A549 (cell line): ENCODE measurements around the gene SSPN. TPM values are rescaled to one million over a fixed set of nuclear protein-coding genes. Genes with fewer than 3 reads are reported as not detected.

ENCODE experiments used
- ATAC-seq, 2 experiments: fragments of 200-7000 bp in 1 of 2; fragments of >200 bp in 1 of 2; cut with Nextera tagmentation in 1 of 2; cut with Tn5 transposase in 1 of 2; 3 replicates each; pipeline versions ENCODE4 v1.8.0 to v1.9.1; 2018 to 2020; ENCODE audit warnings: mild to moderate bottlenecking in 1 of 2, moderate library complexity in 1 of 2
- CTCF ChIA-PET: fragments of 300-600 bp; sonication (Branson Sonifier 250); formaldehyde crosslinking; extraction: SDS; loops from one replicate; lab custom pipeline; 2021; ENCODE audit warnings: antibody characterized with exemption, inconsistent platforms; lab: Yijun Ruan, JAX
- POLR2A ChIA-PET: fragments of 350-600 bp; formaldehyde crosslinking; extraction: SDS; loops from one replicate; lab custom pipeline; 2021; ENCODE audit warnings: antibody characterized with exemption, inconsistent platforms; lab: Yijun Ruan, JAX
- DNase-seq, 2 experiments: peaks; one replicate each; pipeline versions ENCODE4 v3.0.0 to v3.0.0-alpha.2; 2011 to 2016; ENCODE audit warnings: low read depth in 1 of 2, low spot score in 1 of 2
- FAIRE-seq: peaks from 2 replicates; lab custom pipeline; 2011; peaks lifted over from hg19 to GRCh38; lab: Jason Lieb, UNC
- H3K27ac ChIP-seq, 2 experiments: fragments of >200 bp; sonication (Bioruptor Twin); formaldehyde crosslinking; 3 replicates each; pipeline ENCODE4 v1.5.1; 2016 to 2017
- H3K4me1 ChIP-seq: fragments of >200 bp; sonication (Bioruptor Twin); formaldehyde crosslinking; 3 replicates; pipeline ENCODE4 v1.6.1; 2016
- H3K4me2 ChIP-seq: fragments of >200 bp; sonication (Bioruptor Twin); formaldehyde crosslinking; 3 replicates; pipeline ENCODE4 v1.6.1; 2016
- H3K4me3 ChIP-seq: fragments of >200 bp; sonication (Bioruptor Twin); formaldehyde crosslinking; 3 replicates; pipeline ENCODE4 v1.5.1; 2016
- H3K9me3 ChIP-seq: fragments of >200 bp; sonication (Bioruptor Twin); formaldehyde crosslinking; 3 replicates; pipeline ENCODE4 v1.6.1; 2016
- CEBPB ChIP-seq, 2 experiments: fragments of >200 bp in 1 of 2; sonication (Bioruptor Twin) in 1 of 2; formaldehyde crosslinking in 1 of 2; IDR thresholded peaks; 2 replicates each; pipeline ENCODE4 v1.6.1; 2012 to 2016
- CHD2 ChIP-seq: fragments of 150-350 bp; IDR thresholded peaks from 2 replicates; pipeline ENCODE4 v1.6.1; 2014; ENCODE audit warnings: low read length; ENCODE audit not compliant: partially characterized antibody
- EP300 ChIP-seq, 2 experiments: fragments of >200 bp; sonication (Bioruptor Twin); formaldehyde crosslinking; IDR thresholded peaks; 2 replicates in 1 of 2; 3 replicates in 1 of 2; pipeline ENCODE4 v1.6.1; 2016 to 2017
- ESRRA ChIP-seq: fragments of 150-350 bp; IDR thresholded peaks from 2 replicates; pipeline ENCODE4 v1.6.1; 2014; ENCODE audit warnings: mild to moderate bottlenecking, low read length, borderline replicate concordance
- FOSB ChIP-seq: fragments of 250-450 bp; sonication (Bioruptor Pico); IDR thresholded peaks from 2 replicates; pipeline ENCODE4 v1.5.0; 2020; ENCODE audit warnings: mild to moderate bottlenecking, moderate library complexity
- FOSL2 ChIP-seq, 2 experiments: fragments of 450-650 bp in 1 of 2; fragments of >200 bp in 1 of 2; sonication (Bioruptor Twin) in 1 of 2; formaldehyde crosslinking; IDR thresholded peaks; 2 replicates each; pipeline versions ENCODE4 v1.5.0 to v1.6.1; 2016 to 2020; ENCODE audit warnings: mild to moderate bottlenecking in 1 of 2, moderate library complexity in 1 of 2
- FOXS1 ChIP-seq: fragments of 250-450 bp; sonication (Bioruptor Pico); IDR thresholded peaks from 2 replicates; pipeline ENCODE4 v1.5.0; 2020; ENCODE audit warnings: mild to moderate bottlenecking, moderate library complexity
- GATA3 ChIP-seq: IDR thresholded peaks from 2 replicates; pipeline ENCODE4 v1.6.1; 2012; ENCODE audit warnings: borderline replicate concordance
- HDAC2 ChIP-seq: fragments of 200-600 bp; sonication (generic); IDR thresholded peaks from 2 replicates; pipeline ENCODE4 v1.6.1; 2016
- HEYL ChIP-seq: fragments of 250-450 bp; sonication (Bioruptor Pico); IDR thresholded peaks from 2 replicates; pipeline ENCODE4 v1.8.0; 2021; ENCODE audit warnings: mild to moderate bottlenecking, moderate library complexity
- HOXB5 ChIP-seq: fragments of 250-450 bp; sonication (Bioruptor Pico); IDR thresholded peaks from 2 replicates; pipeline ENCODE4 v1.5.0; 2020; ENCODE audit warnings: mild to moderate bottlenecking, moderate library complexity
- JUN ChIP-seq, 2 experiments: fragments of >200 bp; sonication (Bioruptor Twin); formaldehyde crosslinking; IDR thresholded peaks; 2 replicates in 1 of 2; 3 replicates in 1 of 2; pipeline ENCODE4 v1.6.1; 2016 to 2017
- KDM1A ChIP-seq: fragments of 200-600 bp; sonication (generic); IDR thresholded peaks from 2 replicates; pipeline ENCODE4 v1.6.1; 2016; ENCODE audit warnings: low read depth, mild to moderate bottlenecking
- KDM5A ChIP-seq: fragments of 200-600 bp; sonication (generic); IDR thresholded peaks from 2 replicates; pipeline ENCODE4 v1.6.1; 2016; ENCODE audit warnings: antibody characterized with exemption, mild to moderate bottlenecking
- MYC ChIP-seq: IDR thresholded peaks from 2 replicates; pipeline ENCODE4 v1.6.1; 2012; ENCODE audit warnings: mild to moderate bottlenecking, inconsistent platforms, low read length, improper control_type of control experiment, borderline replicate concordance
- NFE2L2 ChIP-seq: fragments of 150-350 bp; conservative IDR thresholded peaks from 2 replicates; pipeline ENCODE4 v1.6.1; 2014; ENCODE audit warnings: low read length
- PHF8 ChIP-seq: fragments of 200-600 bp; sonication (generic); IDR thresholded peaks from 2 replicates; pipeline ENCODE4 v1.6.1; 2016; ENCODE audit warnings: low read depth, mild to moderate bottlenecking, antibody characterized with exemption, moderate library complexity, borderline replicate concordance
- RAD21 ChIP-seq, 2 experiments: fragments of >200 bp in 1 of 2; sonication (Bioruptor Twin) in 1 of 2; formaldehyde crosslinking in 1 of 2; IDR thresholded peaks in 1 of 2; conservative IDR thresholded peaks in 1 of 2; 2 replicates in 1 of 2; 3 replicates in 1 of 2; pipeline ENCODE4 v1.6.1; 2012 to 2018; ENCODE audit warnings: inconsistent platforms in 1 of 2
- RARB ChIP-seq: fragments of 250-450 bp; sonication (Bioruptor Pico); IDR thresholded peaks from 2 replicates; pipeline ENCODE4 v1.8.0; 2021; ENCODE audit warnings: mild to moderate bottlenecking, moderate library complexity
- RFX5 ChIP-seq: fragments of 450-650 bp; IDR thresholded peaks from 2 replicates; pipeline ENCODE4 v1.7.1; 2014; ENCODE audit warnings: antibody characterized with exemption, mild to moderate bottlenecking, moderate library complexity
- RNF2 ChIP-seq: fragments of 200-600 bp; sonication (generic); IDR thresholded peaks from 2 replicates; pipeline ENCODE4 v1.6.1; 2016; ENCODE audit warnings: low read depth, mild to moderate bottlenecking, antibody characterized with exemption, moderate library complexity, borderline replicate concordance
- SREBF2 ChIP-seq: fragments of 450-650 bp; IDR thresholded peaks from 2 replicates; pipeline ENCODE4 v1.6.1; 2014; ENCODE audit warnings: mild to moderate bottlenecking, moderate library complexity
- ZFP36 ChIP-seq: fragments of 450-650 bp; IDR thresholded peaks from 2 replicates; pipeline ENCODE4 v1.6.1; 2014; ENCODE audit warnings: borderline replicate concordance; ENCODE audit not compliant: partially characterized antibody
- ZNF302 ChIP-seq: fragments of 250-450 bp; sonication (Bioruptor Pico); IDR thresholded peaks from 2 replicates; pipeline ENCODE4 v1.9.0; 2021; ENCODE audit warnings: inconsistent platforms, mild to moderate bottlenecking, moderate library complexity
- WGBS: methylation state at CpG from one replicate; pipeline ENCODE4 v1.1.6; 2017; ENCODE audit errors: missing lambda C conversion rate; 5-methylcytosine and 5-hydroxymethylcytosine counted together
- polyA plus RNA-seq, 4 experiments: library from polyadenylated mRNA; depleted of rRNA in 3 of 4; stranded (reverse); fragments of >200 nt; fragmentation: RNase III in 1 of 4; extraction: RNeasy Plus Mini Kit Qiagen cat#74134 plus additional on column Dnase treatment in 1 of 4; gene quantifications; 2 replicates in 3 of 4; 3 replicates in 1 of 4; pipeline ENCODE4 v1.2.3, GENCODE V29; 2011 to 2017
- TF ChIP-seq, protein P1 (sequence below): fragments of 150-350 bp; IDR thresholded peaks from 2 replicates; pipeline ENCODE4 v1.6.1; 2014; ENCODE audit warnings: low read depth, mild to moderate bottlenecking, low read length
- TF ChIP-seq, protein P2 (sequence below): fragments of 250-450 bp; sonication (Bioruptor Pico); IDR thresholded peaks from 2 replicates; pipeline ENCODE4 v1.5.0; 2020; ENCODE audit warnings: low read depth, mild to moderate bottlenecking, moderate library complexity
- TF ChIP-seq, protein P3 (sequence below): IDR thresholded peaks from 2 replicates; pipeline ENCODE4 v1.6.1; 2012
- TF ChIP-seq, protein P4 (sequence below): fragments of >200 bp; sonication (Bioruptor Twin); formaldehyde crosslinking; IDR thresholded peaks from 3 replicates; pipeline ENCODE4 v1.6.1; 2016

The SSPN gene
- polyA plus RNA-seq, 2 of the 4 experiments (the other 2 are of a cell fraction): 0.85 to 2.6 TPM

DNA sequence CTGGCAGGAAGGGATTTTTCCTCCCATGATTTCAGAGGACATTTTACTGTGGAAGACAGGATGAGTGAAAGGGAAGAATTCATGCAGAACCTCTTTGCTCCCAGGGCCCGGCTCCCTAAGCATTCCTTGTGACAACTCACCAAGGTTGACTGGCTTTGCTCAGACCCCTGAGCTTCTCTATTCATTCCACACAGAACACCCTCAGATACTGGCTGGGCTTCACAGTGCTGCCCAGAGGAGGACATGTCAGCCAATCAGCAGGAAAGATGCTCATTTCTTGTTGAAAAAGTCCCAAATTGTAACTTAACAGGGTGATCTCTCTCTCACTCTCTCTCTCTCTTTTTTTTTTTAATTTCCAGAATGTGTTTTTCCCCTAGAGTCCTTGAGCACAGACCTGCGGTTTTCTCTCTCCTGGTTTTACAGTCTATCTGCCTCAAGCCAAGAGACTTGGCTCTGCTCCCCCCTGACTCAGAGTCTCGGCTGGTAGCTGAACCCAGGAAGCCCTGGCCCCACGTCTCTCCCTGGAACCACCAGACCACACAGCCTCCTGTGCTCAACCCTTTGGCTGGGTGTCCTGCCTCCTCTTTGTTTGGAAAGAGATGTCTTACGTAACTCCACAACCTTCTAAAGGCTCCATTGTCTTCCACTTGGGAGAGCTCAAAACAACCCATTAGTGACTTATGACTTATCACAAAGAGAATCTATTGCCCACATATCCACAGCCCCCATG lies 43.9 kb downstream of the SSPN start:
- ATAC-seq: peak; percentile 80 to 90
- H3K4me1 ChIP-seq: peaks cover 19% of the 10 kb centered on the region
- peak overlapping the region; percentile 54 to 66; a peak in 5 of 6 replicates for H3K27ac ChIP-seq
- POLR2A ChIA-PET: interaction anchor here (1.0 to 1.3 kb wide), 3 partner anchors 35 to 116 kb away, joined by 5 to 6 read pairs (median 5); partner anchors contain the start of gene BHLHE41
- no peak overlapping the region for H3K4me3 ChIP-seq
- CTCF ChIA-PET: interaction anchor here (0.7 to 1.4 kb wide), 4 partner anchors 11 to 764 kb away, joined by 3 to 5 read pairs (median 3); no protein-coding TSS in a partner anchor
- FAIRE-seq: peak; percentile 43
- peak overlapping the region; percentile 50 for H3K4me2 ChIP-seq
- no peak for TF ChIP-seq RFX5
- TF ChIP-seq ESRRA: no peak
- TF ChIP-seq MYC: no peak
- TF ChIP-seq PHF8: no peak
- TF ChIP-seq CEBPB (IDR thresholded peaks at IDR 0.05): peak; percentile 33 to 75; a peak in 3 of 4 replicates
- TF ChIP-seq SREBF2: no peak
- TF ChIP-seq FOSL2 (IDR thresholded peaks at IDR 0.05): no peak
- TF ChIP-seq FOSL2 (CRISPR knock-in tag; IDR thresholded peaks at IDR 0.05): no peak
- TF ChIP-seq RARB (CRISPR knock-in tag): no peak
- TF ChIP-seq ZFP36: no peak
- TF ChIP-seq, protein P1, sequence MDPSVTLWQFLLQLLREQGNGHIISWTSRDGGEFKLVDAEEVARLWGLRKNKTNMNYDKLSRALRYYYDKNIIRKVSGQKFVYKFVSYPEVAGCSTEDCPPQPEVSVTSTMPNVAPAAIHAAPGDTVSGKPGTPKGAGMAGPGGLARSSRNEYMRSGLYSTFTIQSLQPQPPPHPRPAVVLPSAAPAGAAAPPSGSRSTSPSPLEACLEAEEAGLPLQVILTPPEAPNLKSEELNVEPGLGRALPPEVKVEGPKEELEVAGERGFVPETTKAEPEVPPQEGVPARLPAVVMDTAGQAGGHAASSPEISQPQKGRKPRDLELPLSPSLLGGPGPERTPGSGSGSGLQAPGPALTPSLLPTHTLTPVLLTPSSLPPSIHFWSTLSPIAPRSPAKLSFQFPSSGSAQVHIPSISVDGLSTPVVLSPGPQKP: no peak
- TF ChIP-seq EP300 (IDR thresholded peaks at IDR 0.05): peak in 1 of 2 experiments; percentile 32; a peak in 1 of 5 replicates
- no peak for TF ChIP-seq KDM5A
- no peak for TF ChIP-seq RAD21 (conservative IDR thresholded peaks at IDR 0.05 in 1 of 2, IDR thresholded peaks at IDR 0.05 in 1 of 2)
- no peak for TF ChIP-seq HDAC2
- TF ChIP-seq JUN (IDR thresholded peaks at IDR 0.05): no peak
- TF ChIP-seq CHD2: no peak
- peak; percentile 38; the same call in 1 of the 2 replicates for TF ChIP-seq GATA3
- peak in 1 of 2 experiments; percentile 63 for DNase-seq
- WGBS: 48% methylated on average over 5 of the region's 5 CpGs
- H3K9me3 ChIP-seq: no peaks in the 10 kb centered on the region

DNA sequence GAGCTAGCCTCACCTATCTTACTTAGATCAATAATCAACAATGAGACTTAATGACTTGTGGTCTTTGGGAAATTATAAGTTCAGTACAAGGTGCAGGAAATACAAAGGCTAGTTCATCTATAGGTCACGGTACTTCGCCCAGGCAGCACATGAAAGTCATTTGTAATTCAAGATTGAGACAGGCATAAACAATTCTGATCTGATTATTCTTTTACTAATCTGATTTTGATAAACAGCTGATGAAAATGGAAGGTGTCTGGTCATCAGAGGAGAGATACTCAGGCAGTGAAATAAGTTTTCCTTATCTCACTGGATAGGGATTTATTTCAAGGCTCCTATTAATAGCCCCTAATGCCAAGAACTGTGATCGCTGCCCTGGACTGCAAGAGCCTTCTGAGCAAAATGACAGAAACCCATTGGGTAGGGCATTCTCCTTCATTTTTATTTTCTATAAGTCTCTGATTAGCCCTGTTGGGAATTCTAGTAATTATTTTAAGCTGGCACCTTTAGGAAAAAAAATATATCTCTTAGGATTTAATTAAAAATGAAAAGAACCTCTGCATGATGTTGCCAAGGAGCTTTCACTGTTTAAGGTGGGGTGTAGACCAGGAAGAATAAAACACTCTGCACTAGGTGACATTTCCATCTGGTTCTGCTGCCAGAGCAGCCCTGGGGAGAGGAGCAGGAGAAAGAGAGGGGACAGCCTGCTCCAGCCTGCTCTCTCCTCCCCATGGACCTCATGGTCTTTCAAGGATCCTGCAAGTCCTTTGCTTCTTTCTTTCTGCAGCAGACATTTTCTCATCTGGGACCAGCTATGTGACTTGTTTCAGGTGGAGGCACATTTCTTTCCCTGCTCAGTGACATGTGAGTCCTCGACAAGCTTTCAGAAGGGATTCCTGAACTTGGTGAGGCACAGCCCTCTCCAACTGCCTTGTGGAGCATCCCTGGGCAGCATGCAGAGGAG lies 44.8 kb downstream of the SSPN start:
- H3K4me2 ChIP-seq: peak overlapping the region; percentile 50
- H3K9me3 ChIP-seq: no peaks in the 10 kb centered on the region
- TF ChIP-seq KDM1A (no peak), ZNF302 (CRISPR knock-in tag) (no peak), JUN (IDR thresholded peaks at IDR 0.05) (no peak), NFE2L2 (no peak), GATA3 (no peak), FOSB (CRISPR knock-in tag) (no peak), RNF2 (no peak), FOXS1 (CRISPR knock-in tag) (no peak), HOXB5 (CRISPR knock-in tag) (no peak), MYC (no peak), SREBF2 (no peak), CHD2 (no peak), CEBPB (IDR thresholded peaks at IDR 0.05) (no peak), HEYL (CRISPR knock-in tag) (no peak)
- TF ChIP-seq, protein P2, sequence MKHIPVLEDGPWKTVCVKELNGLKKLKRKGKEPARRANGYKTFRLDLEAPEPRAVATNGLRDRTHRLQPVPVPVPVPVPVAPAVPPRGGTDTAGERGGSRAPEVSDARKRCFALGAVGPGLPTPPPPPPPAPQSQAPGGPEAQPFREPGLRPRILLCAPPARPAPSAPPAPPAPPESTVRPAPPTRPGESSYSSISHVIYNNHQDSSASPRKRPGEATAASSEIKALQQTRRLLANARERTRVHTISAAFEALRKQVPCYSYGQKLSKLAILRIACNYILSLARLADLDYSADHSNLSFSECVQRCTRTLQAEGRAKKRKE (CRISPR knock-in tag): no peak
- TF ChIP-seq, protein P3, sequence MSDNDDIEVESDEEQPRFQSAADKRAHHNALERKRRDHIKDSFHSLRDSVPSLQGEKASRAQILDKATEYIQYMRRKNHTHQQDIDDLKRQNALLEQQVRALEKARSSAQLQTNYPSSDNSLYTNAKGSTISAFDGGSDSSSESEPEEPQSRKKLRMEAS: no peak
- TF ChIP-seq, protein P4, sequence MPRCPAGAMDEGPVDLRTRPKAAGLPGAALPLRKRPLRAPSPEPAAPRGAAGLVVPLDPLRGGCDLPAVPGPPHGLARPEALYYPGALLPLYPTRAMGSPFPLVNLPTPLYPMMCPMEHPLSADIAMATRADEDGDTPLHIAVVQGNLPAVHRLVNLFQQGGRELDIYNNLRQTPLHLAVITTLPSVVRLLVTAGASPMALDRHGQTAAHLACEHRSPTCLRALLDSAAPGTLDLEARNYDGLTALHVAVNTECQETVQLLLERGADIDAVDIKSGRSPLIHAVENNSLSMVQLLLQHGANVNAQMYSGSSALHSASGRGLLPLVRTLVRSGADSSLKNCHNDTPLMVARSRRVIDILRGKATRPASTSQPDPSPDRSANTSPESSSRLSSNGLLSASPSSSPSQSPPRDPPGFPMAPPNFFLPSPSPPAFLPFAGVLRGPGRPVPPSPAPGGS: no peak
- FAIRE-seq (no peak), ATAC-seq (peak in 1 of 2 experiments; percentile 33; a peak in 3 of 6 replicates), DNase-seq (no peak)
- ChIA-PET POLR2A (interaction anchor here (1.1 to 1.3 kb wide), 2 partner anchors 115 to 117 kb away, joined by 5 to 6 read pairs; partner anchors contain the start of gene BHLHE41), CTCF (interaction anchor here (0.7 to 1.4 kb wide), 4 partner anchors 10 to 202 kb away, joined by 3 to 5 read pairs (median 3); no protein-coding TSS in a partner anchor)
- peak overlapping the region in 1 of 2 experiments; percentile 66; a peak in 3 of 6 replicates for H3K27ac ChIP-seq
- no peak overlapping the region for H3K4me3 ChIP-seq
- peaks cover 19% of the 10 kb centered on the region for H3K4me1 ChIP-seq
- 71% methylated on average over 4 of the region's 4 CpGs for WGBS
